Measurements from ENCODE around the gene GMDS. TPM values are rescaled to one million over a fixed set of nuclear protein-coding genes. Genes with fewer than 3 reads are reported as not detected.

GMDS gene
- total and polyA plus RNA-seq, 2 donors (not counting 1 experiment from before 2014, with no cell fraction given), result 11.5 to 16.4 TPM

GRCh38 chr6:1815827-1816452 lies 429.5 kb downstream of the GMDS start:
- no peak overlapping the region for H3K27ac Mint-ChIP-seq
- no peak overlapping the region for H3K27ac ChIP-seq (ENCODE audit: low read length in 2 of 2)
- no peaks in the 10 kb centered on the region for H3K27me3 ChIP-seq (replicated peaks in 1 of 4; ENCODE audit: control extremely low read depth in 1 of 4, control insufficient read depth in 3 of 4, insufficient read depth in 4 of 4, low read length in 3 of 4)
- no peak overlapping the region for H3K4me3 ChIP-seq (ENCODE audit: control extremely low read depth in 1 of 5, extremely low read depth in 1 of 5, insufficient read depth in 1 of 5, low read depth in 2 of 5, low read length in 4 of 5)
- POLR2A ChIA-PET, result no interaction called here
- TF ChIP-seq CTCF (IDR thresholded peaks at IDR 0.05) (no peak), EZH2 (IDR thresholded peaks at IDR 0.05; ENCODE audit: borderline replicate concordance, insufficient read depth, low read depth, low read length, poor library complexity, severe bottlenecking) (no peak)
- H3K9me3 Mint-ChIP-seq (ENCODE audit: insufficient read depth), result no peaks in the 10 kb centered on the region
- no peak overlapping the region for H2AFZ ChIP-seq (ENCODE audit: insufficient read depth, low read depth, low read length, poor library complexity, severe bottlenecking)
- H3K9ac ChIP-seq (ENCODE audit: low read length), result no peak overlapping the region
- no peaks in the 10 kb centered on the region for H3K4me1 ChIP-seq (ENCODE audit: control insufficient read depth in 2 of 2, insufficient read depth in 2 of 2, low read length in 2 of 2)
- CTCF ChIA-PET, result interaction anchor here (0.6 kb wide), 1 partner anchor 14 kb away, joined by 3 read pairs; no protein-coding TSS in a partner anchor
- no peaks in the 10 kb centered on the region for H3K79me2 ChIP-seq (ENCODE audit: control insufficient read depth, insufficient read depth, low read length)
- no peak for ATAC-seq (ENCODE audit: low read depth)
- no peak for DNase-seq
- H3K4me3 Mint-ChIP-seq, result no peak overlapping the region
- intact Hi-C loops (cut with micrococcal nuclease), result no loop called here
- no peaks in the 10 kb centered on the region for H3K36me3 ChIP-seq (replicated peaks in 1 of 2; ENCODE audit: control extremely low read depth in 1 of 2, control insufficient read depth in 1 of 2, extremely low read depth in 1 of 2, insufficient read depth in 2 of 2, low read length in 1 of 2)
- H3K4me1 Mint-ChIP-seq, result no peaks in the 10 kb centered on the region
- H3K4me2 ChIP-seq (replicated peaks; ENCODE audit: low read depth, low read length, poor library complexity, severe bottlenecking), result no peak overlapping the region
- 97% methylated on average over 5 of the region's 8 CpGs for WGBS (ENCODE audit: insufficient coverage)
- H4K20me1 ChIP-seq (ENCODE audit: control insufficient read depth, insufficient read depth, low read length, poor library complexity, severe bottlenecking), result no peaks in the 10 kb centered on the region
- H3K9me3 ChIP-seq (ENCODE audit: control extremely low read depth in 1 of 3, control insufficient read depth in 2 of 3, insufficient read depth in 1 of 3, low read length in 2 of 3), result no peaks in the 10 kb centered on the region
- no peaks in the 10 kb centered on the region for H3K27me3 Mint-ChIP-seq

GRCh38 chr6:1814279-1814678 lies 431.1 kb downstream of the GMDS start:
- Mint-ChIP-seq H3K27ac (no peak overlapping the region), H3K9me3 (ENCODE audit: insufficient read depth) (no peaks in the 10 kb centered on the region), H3K4me3 (no peak overlapping the region), H3K27me3 (no peaks in the 10 kb centered on the region), H3K4me1 (no peaks in the 10 kb centered on the region)
- Histone ChIP-seq H3K27me3 (replicated peaks in 1 of 4; ENCODE audit: control extremely low read depth in 1 of 4, control insufficient read depth in 3 of 4, insufficient read depth in 4 of 4, low read length in 3 of 4) (no peaks in the 10 kb centered on the region), H3K27ac (ENCODE audit: low read length in 2 of 2) (no peak overlapping the region), H2AFZ (ENCODE audit: insufficient read depth, low read depth, low read length, poor library complexity, severe bottlenecking) (no peak overlapping the region), H3K9me3 (ENCODE audit: control extremely low read depth in 1 of 3, control insufficient read depth in 2 of 3, insufficient read depth in 1 of 3, low read length in 2 of 3) (no peaks in the 10 kb centered on the region), H3K79me2 (ENCODE audit: control insufficient read depth, insufficient read depth, low read length) (no peaks in the 10 kb centered on the region), H3K4me1 (ENCODE audit: control insufficient read depth in 2 of 2, insufficient read depth in 2 of 2, low read length in 2 of 2) (no peaks in the 10 kb centered on the region), H3K4me2 (replicated peaks; ENCODE audit: low read depth, low read length, poor library complexity, severe bottlenecking) (no peak overlapping the region), H4K20me1 (ENCODE audit: control insufficient read depth, insufficient read depth, low read length, poor library complexity, severe bottlenecking) (no peaks in the 10 kb centered on the region), H3K4me3 (ENCODE audit: control extremely low read depth in 1 of 5, extremely low read depth in 1 of 5, insufficient read depth in 1 of 5, low read depth in 2 of 5, low read length in 4 of 5) (no peak overlapping the region), H3K36me3 (replicated peaks in 1 of 2; ENCODE audit: control extremely low read depth in 1 of 2, control insufficient read depth in 1 of 2, extremely low read depth in 1 of 2, insufficient read depth in 2 of 2, low read length in 1 of 2) (no peaks in the 10 kb centered on the region), H3K9ac (ENCODE audit: low read length) (no peak overlapping the region)
- no CpG with 5 or more reads among the region's 4 CpGs for WGBS (ENCODE audit: insufficient coverage)
- POLR2A ChIA-PET, result no interaction called here
- CTCF ChIA-PET, result no interaction called here
- no peak for TF ChIP-seq EZH2 (IDR thresholded peaks at IDR 0.05; ENCODE audit: borderline replicate concordance, insufficient read depth, low read depth, low read length, poor library complexity, severe bottlenecking)
- no peak for TF ChIP-seq CTCF (IDR thresholded peaks at IDR 0.05)
- no peak for DNase-seq
- no peak for ATAC-seq (ENCODE audit: low read depth)
- intact Hi-C loops (cut with micrococcal nuclease), result no loop called here
